Measurements from ENCODE around the gene SPACA9.

Gene SPACA9

DNA sequence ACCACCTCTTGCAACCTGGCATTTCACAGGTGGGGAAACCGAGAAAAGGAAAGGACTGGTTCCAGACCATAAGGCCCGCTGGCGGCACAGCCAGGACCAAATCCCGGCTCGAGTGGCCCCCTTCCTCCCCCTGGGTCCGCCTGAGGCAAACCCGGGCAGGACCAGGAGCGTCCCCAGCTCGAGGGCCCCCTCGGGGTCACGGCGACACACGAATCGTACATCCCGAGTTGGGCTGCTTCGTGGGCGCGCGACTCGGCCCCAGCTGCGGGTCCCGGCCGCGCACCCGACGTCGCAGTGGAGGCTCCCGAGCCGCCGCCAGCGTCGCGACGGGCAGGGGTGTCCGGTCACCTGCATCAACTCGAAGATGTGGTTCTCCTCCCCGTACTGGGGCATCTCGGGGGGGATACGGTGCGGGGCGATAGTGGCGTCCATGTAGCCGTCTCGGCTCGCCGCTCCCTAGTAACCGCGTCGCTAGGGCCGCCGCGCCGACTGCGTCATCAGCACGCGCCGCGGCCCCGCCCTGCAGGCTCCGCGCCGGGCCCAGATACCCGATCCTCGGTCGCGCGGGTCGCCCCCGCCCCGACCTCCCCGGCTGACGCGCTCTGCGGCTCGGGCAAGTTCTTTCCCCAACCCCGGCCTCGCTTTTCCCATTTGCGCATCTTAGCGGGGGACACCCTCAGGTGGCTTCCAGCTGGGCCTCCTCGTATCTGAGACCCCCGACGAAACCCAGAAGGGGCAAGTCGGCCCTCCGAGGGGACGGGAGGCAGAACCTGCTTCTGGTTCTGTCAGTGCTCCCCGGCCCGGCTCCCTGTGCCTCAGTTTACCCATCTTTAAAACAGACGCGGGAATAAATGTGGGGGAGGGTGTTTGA is 639 bp upstream of the SPACA9 start, which contains the start of gene AK8:
AK8 (minus strand) TSS at position 461 of the 871 bp plus-strand sequence; CDS start at position 432, 29 bp downstream.
- peaks cover 26% of the 10 kb centered on the region for H3K4me1 Mint-ChIP-seq (ENCODE audit: low read depth)
- peak; percentile 88 for DNase-seq
- H3K36me3 Mint-ChIP-seq (ENCODE audit: low read depth): no peaks in the 10 kb centered on the region
- peak within 1 kb of the TSS; percentile 63 for H3K27ac Mint-ChIP-seq
- H3K27me3 Mint-ChIP-seq: no peaks in the 10 kb centered on the region
- H3K4me3 Mint-ChIP-seq: peak within 1 kb of the TSS; percentile 80
- no peaks in the 10 kb centered on the region for H3K9me3 Mint-ChIP-seq

DNA sequence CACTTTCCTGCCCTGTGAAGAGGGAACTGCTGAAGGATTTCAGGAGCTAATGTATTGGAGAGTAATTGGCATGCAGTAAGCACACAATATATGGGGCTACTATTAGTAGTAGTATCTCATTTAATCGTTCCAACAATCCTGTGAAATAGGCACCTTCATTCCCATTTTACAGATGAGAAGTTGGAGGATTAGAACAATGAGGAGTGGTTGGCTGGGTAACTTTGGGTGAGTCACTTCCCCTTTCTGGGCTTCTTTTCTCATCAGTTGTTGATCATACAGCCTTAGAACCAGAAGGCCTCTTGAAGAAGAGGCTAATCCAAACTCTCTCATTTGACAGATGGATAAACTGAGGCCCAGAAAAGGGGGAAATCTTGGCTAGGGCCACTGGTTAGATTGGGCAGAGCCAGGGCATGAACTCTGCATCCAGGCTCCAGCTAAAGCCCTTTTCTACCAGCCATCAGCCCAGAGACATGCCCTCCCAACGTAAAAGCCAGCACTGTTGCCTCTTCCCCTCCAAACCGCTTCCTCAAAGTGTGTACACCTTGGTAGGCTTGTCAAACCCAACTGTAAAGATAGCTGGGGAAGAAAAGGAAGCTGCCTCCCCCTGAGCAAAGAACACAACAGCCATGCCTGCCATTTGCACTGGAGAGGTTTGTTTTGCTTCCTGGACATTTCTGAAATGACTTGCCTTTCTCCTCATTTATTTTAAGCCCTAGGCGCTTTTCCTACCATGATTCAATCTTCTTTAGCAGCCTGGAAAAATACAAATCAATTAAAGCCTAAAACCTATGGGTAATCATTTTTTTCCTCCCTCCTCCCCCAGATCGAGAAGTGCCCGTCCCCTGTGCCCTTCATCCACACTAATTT is 992 bp downstream of the SPACA9 start:
- H3K9me3 Mint-ChIP-seq: no peaks in the 10 kb centered on the region
- no peaks in the 10 kb centered on the region for H3K27me3 Mint-ChIP-seq
- peak overlapping the region; percentile 57 for H3K27ac Mint-ChIP-seq
- H3K4me1 Mint-ChIP-seq (ENCODE audit: low read depth): peaks cover 22% of the 10 kb centered on the region
- DNase-seq: no peak
- H3K36me3 Mint-ChIP-seq (ENCODE audit: low read depth): no peaks in the 10 kb centered on the region
- H3K4me3 Mint-ChIP-seq: peak overlapping the region; percentile 80

DNA sequence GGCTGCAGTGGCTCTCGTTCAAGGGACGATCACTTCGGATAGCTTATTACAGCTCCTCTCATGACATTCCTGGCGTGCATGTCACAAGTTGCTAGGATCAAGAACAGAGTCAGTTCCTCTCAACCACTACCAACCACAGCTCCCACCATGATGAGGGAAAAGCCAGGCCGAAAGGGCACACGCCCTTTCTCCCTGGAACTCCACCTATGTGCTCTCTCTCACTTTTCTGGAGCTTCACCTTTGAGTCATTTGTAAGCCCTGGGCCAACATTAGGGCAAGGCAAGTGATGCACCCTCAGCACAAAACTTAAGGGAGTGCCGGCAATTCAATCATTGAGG is 1.6 kb downstream of the SPACA9 start:
- peaks cover 22% of the 10 kb centered on the region for H3K4me1 Mint-ChIP-seq (ENCODE audit: low read depth)
- no peak overlapping the region for H3K4me3 Mint-ChIP-seq
- H3K9me3 Mint-ChIP-seq: no peaks in the 10 kb centered on the region
- no peaks in the 10 kb centered on the region for H3K27me3 Mint-ChIP-seq
- H3K27ac Mint-ChIP-seq: no peak overlapping the region
- H3K36me3 Mint-ChIP-seq (ENCODE audit: low read depth): no peaks in the 10 kb centered on the region
- no peak for DNase-seq

DNA sequence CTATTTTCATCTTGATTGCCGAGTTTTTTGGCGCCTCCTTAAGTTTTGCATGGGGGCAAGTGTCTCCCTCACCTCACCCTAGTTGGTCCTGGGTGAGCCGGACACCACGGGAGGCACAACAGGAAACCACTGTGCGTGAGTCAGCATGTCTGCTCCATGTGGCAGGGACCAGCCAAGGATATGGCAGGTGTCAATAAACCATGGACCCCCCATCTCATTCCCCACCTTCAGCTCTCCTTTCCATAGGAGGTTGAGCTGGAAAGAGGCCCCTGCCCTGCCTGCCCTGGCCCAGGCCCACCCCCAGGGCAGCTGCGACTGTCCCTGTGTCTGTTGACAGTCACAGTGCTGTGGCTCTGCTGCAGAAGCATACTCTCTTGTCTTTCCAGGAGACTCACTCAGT is 3.1 kb downstream of the SPACA9 start:
- no peaks in the 10 kb centered on the region for H3K27me3 Mint-ChIP-seq
- H3K36me3 Mint-ChIP-seq (ENCODE audit: low read depth): no peaks in the 10 kb centered on the region
- no peak overlapping the region for H3K27ac Mint-ChIP-seq
- no peak overlapping the region for H3K4me3 Mint-ChIP-seq
- no peaks in the 10 kb centered on the region for H3K9me3 Mint-ChIP-seq
- no peak for DNase-seq
- peaks cover 22% of the 10 kb centered on the region for H3K4me1 Mint-ChIP-seq (ENCODE audit: low read depth)

DNA sequence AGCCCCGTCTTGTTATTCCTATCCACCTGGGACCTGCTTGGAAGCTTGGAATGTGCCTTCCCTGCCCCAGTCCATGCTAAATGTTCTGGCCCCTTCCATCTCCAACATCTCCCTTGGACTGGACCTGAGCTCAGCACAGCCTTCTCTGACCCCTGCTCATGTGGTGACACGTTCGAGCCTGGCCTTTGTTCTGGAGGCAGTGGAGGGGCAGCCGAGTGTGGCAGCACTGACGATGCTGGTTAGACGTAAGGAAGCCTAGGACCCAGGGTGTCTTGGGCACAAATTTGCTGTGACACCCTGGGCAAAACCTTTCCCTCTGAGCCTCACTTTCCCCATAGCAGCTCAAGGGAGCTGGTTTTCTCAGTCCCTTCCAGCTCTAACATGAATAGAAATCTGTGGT is 3.9 kb downstream of the SPACA9 start:
- H3K4me1 Mint-ChIP-seq (ENCODE audit: low read depth): peaks cover 20% of the 10 kb centered on the region
- DNase-seq: no peak
- no peaks in the 10 kb centered on the region for H3K27me3 Mint-ChIP-seq
- H3K4me3 Mint-ChIP-seq: no peak overlapping the region
- no peak overlapping the region for H3K27ac Mint-ChIP-seq
- H3K9me3 Mint-ChIP-seq: no peaks in the 10 kb centered on the region
- no peaks in the 10 kb centered on the region for H3K36me3 Mint-ChIP-seq (ENCODE audit: low read depth)

DNA sequence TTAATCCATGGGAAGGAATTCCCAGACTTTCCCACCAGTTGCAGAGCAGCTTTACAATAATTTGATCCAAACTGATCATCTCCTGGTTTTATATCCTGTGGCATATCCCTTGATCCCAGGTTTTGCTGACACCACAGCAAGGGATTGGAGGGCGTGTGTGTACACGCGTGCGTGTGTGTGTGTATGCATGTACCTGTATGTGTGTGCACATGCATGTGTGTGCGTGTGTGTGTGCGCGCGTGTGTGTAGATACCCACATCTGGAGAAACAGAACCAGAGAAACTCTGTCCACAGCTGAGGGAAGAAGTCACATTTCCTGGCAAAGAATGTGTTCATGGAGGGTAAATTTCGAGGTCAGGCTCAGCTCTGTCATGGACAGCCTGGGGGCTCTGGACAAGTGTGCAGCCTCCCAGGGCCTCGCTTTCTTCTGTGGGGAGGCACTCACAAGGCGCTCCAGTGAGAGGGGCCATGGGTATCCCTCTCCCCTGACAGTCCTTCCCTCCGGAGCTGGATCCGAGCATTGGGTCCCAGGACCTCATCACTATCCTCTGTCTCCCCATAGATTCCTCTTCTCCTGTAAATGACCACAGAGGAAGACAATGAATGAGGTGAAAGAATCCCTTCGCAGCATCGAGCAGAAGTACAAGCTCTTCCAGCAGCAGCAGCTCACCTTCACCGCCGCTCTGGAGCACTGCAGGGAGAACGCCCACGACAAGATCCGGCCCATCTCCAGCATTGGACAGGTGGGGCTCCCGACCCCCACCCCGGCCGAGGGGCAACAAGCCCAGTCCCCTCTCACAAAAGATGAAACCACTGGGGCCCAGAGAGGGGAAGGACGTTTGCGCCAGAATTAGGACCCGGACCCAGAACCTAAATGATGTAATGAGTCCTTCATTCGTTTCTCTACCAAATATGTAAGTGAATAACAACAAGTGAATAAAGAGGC is 4.9 kb downstream of the SPACA9 start:
- H3K27ac Mint-ChIP-seq: no peak overlapping the region
- no peak for DNase-seq
- no peaks in the 10 kb centered on the region for H3K27me3 Mint-ChIP-seq
- H3K36me3 Mint-ChIP-seq (ENCODE audit: low read depth): no peaks in the 10 kb centered on the region
- no peaks in the 10 kb centered on the region for H3K9me3 Mint-ChIP-seq
- peaks cover 20% of the 10 kb centered on the region for H3K4me1 Mint-ChIP-seq (ENCODE audit: low read depth)
- H3K4me3 Mint-ChIP-seq: no peak overlapping the region

DNA sequence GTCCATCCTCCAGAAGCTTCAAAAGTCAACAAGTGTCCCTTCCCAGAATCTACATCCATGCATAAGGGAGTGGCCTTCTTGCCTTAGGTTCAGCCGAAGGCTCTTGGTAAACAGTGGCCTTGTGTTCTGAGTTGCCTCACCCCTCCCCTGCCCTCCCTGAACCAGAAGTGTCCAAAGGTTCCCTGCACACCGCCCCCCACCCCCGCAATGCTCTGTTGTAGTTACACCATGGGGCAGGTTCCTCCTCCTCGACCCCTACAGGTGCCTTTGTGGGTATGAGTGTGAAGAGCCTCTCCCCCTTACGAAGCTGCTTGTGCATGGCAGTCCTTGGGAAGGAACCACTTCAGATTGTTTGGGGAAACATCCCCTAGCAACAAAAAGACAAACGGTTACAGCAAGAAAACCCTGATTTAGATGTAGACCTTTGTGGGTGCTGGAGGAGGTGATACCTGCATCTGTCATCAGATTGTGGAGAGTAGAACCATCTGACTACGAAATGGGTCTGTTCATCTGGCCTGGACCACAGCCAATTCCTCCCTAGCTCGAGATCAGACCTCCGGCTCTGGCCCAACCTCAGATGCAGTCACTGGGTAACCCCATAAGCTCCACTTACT is 7.1 kb downstream of the SPACA9 start:
- no peaks in the 10 kb centered on the region for H3K9me3 Mint-ChIP-seq
- H3K4me1 Mint-ChIP-seq (ENCODE audit: low read depth): peaks cover 9% of the 10 kb centered on the region
- no peak for DNase-seq
- H3K27ac Mint-ChIP-seq: no peak overlapping the region
- H3K36me3 Mint-ChIP-seq (ENCODE audit: low read depth): no peaks in the 10 kb centered on the region
- no peaks in the 10 kb centered on the region for H3K27me3 Mint-ChIP-seq
- no peak overlapping the region for H3K4me3 Mint-ChIP-seq

DNA sequence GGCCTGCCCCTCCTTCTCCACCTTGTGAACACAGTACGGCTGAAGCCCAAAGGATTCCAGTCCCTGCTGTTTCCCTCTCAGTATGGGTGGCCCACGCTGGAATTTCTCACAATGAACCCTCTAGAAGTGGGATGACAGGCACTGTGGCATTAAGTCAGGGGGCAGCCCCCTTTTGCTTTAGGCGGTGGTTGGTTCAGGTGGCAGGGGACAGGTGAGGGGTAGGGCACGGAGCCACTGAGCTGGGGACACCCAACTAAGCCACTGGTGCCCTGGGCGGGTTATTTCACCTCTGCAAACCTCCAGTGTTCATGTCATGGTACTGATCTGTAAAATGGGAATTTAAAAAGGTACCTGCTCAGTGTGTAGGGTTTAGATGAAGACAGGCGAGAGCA is 7.6 kb downstream of the SPACA9 start:
- peaks cover 9% of the 10 kb centered on the region for H3K4me1 Mint-ChIP-seq (ENCODE audit: low read depth)
- H3K27me3 Mint-ChIP-seq: no peaks in the 10 kb centered on the region
- DNase-seq: no peak
- H3K27ac Mint-ChIP-seq: no peak overlapping the region
- no peaks in the 10 kb centered on the region for H3K9me3 Mint-ChIP-seq
- H3K4me3 Mint-ChIP-seq: no peak overlapping the region
- H3K36me3 Mint-ChIP-seq (ENCODE audit: low read depth): no peaks in the 10 kb centered on the region

DNA sequence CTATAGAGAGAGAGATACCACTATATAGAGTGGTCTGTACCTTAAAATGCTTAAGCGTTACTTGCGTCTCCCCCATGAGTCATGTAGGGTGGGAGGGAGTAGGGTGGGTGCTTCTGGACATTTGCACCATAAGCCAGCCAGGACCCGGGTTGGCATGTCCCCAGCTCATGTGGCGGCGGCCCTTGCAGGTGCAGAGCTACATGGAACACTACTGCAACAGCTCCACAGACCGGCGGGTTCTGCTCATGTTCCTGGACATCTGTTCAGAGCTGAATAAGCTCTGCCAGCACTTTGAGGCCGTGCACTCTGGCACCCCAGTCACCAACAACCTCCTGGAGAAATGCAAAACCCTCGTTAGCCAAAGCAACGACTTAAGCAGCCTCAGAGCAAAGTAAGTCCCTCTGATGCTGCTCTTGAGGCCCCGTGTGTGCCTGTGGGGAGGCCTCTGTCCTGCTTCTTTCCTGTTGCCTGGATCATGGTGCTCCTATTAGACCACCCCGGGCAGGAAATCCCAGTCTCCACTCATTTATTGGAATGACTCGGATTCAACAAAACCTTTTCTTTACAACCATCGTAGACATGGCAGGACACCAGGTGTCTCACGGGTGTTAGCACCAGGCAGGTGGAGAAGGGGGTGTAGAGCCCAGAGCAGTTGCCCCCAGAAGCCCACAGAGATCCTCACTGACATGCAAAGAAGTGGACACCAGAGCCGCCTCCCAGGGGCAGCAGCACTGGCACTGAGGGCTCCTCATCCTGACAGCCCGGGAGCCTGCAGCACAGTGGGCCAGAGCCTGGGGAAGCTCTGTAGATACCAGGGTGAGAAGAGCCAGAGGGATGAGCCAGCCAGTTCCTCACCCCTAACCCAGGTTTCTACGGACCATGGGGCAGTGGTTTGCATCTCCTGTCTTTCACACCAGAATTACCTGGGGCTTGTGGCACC is 8.8 kb downstream of the SPACA9 start:
- no peaks in the 10 kb centered on the region for H3K27me3 Mint-ChIP-seq
- H3K4me1 Mint-ChIP-seq (ENCODE audit: low read depth): peaks cover 9% of the 10 kb centered on the region
- no peak for DNase-seq
- H3K36me3 Mint-ChIP-seq (ENCODE audit: low read depth): no peaks in the 10 kb centered on the region
- no peak overlapping the region for H3K27ac Mint-ChIP-seq
- H3K9me3 Mint-ChIP-seq: no peaks in the 10 kb centered on the region
- H3K4me3 Mint-ChIP-seq: no peak overlapping the region

DNA sequence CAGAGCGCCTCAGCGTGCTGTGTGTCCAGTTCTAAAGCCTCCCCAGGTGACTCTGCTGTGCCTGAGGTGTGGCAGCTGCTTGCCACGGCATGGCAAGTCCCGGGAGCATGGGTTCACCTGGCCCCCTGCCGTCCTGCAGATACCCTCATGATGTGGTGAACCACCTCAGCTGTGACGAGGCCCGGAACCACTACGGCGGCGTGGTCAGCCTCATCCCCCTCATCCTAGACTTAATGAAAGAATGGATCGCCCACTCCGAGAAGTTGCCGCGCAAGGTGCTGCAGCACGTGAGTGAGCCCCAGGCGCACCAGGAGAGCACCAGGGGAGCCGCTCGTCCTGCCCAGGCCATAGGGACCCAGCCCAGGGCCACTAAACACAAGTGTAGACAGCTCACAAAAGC is 9.5 kb downstream of the SPACA9 start:
- H3K4me1 Mint-ChIP-seq (ENCODE audit: low read depth): peaks cover 2% of the 10 kb centered on the region
- no peak overlapping the region for H3K4me3 Mint-ChIP-seq
- H3K9me3 Mint-ChIP-seq: no peaks in the 10 kb centered on the region
- H3K27ac Mint-ChIP-seq: no peak overlapping the region
- peaks cover 4% of the 10 kb centered on the region for H3K36me3 Mint-ChIP-seq (ENCODE audit: low read depth)
- DNase-seq: no peak
- H3K27me3 Mint-ChIP-seq: no peaks in the 10 kb centered on the region

DNA sequence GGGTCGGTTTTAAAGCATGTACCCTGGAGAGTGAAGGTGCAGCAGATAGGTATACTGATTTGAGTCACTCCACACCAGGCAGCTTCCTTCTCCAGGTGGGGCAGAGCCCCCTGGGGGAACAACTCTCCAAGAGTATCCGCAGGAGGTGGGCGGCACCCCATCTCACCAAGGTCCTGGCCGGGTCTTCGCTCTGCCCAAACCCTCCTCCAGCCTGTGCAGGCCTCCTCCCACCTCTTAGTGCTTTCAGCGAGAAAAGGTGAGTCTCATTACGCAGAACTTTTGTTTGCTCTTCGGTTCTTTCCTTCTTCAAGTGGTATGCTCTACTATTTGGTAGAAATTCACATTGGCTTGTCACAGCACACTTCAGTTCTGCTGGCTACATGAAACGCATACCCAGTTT is 13.7 kb downstream of the SPACA9 start:
- Mint-ChIP-seq H3K4me1 (ENCODE audit: low read depth) (no peaks in the 10 kb centered on the region), H3K27me3 (no peaks in the 10 kb centered on the region), H3K27ac (peak overlapping the region; percentile 4), H3K9me3 (no peaks in the 10 kb centered on the region), H3K36me3 (ENCODE audit: low read depth) (peaks cover 43% of the 10 kb centered on the region), H3K4me3 (no peak overlapping the region)
- DNase-seq: no peak

DNA sequence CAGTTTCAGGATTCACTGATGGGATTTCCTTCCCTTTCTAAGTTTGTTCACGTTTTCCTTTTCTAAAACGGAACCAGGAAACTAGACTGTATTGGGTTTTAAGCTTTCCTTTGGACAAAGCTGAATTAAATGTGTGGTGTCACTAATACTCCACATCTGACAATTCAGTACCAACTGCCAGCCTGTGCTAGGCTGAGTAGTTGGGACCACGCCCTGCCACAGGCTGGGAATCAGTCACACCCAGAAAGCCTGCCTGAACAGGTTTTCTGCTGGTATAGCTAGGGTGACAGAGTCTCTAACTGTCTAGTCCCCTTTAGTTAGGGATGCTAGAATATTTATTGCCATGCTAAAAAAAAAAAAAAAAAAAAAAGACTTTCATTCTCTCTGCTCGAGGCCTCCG is 15.6 kb downstream of the SPACA9 start:
- Mint-ChIP-seq H3K27ac (no peak overlapping the region), H3K4me3 (no peak overlapping the region), H3K27me3 (no peaks in the 10 kb centered on the region), H3K4me1 (ENCODE audit: low read depth) (no peaks in the 10 kb centered on the region), H3K36me3 (ENCODE audit: low read depth) (peaks cover 60% of the 10 kb centered on the region), H3K9me3 (no peaks in the 10 kb centered on the region)
- no peak for DNase-seq
